GM18909 (cell line): ENCODE results near the gene DUSP1.

Source experiments
- ATAC-seq: cut with Tn5 transposase; IDR thresholded peaks from one replicate; pipeline ENCODE4 v1.9.1; 2021; ENCODE audit warnings: mild to moderate bottlenecking; ENCODE audit not compliant: unreplicated experiment, poor library complexity

Gene DUSP1

GRCh38 chr5:172782169-172783039 is 11.4 kb upstream of the DUSP1 start:
- no peak for ATAC-seq

DNA sequence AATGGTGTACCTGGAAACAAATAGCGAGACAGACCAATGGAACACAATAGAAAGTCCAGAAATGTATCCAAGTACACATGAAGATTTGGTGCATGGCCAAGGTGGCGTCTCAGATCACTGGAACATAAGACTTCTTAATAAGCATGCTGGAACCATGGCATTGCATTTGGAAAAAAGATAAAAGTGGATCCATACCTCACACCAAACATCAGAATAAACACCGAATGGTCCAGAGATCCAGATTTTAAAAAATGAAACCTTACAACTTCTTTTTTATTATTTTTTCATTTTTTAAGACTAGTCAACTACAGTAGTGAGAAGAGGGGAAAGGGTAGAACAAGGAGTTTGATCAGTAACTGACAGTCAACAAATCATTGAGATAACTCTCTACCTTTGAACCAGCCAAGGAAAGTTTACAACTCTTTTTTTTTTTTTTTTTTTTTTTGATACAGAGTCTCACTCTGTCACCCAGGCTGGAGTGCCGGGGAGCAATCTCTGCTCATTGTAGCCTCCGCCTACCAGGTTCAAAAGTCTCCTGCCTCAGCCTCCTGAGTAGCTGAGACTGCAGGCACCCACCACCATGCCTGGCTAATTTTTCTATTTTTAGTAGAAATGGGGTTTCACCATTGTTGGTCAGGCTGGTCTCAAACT is 8.8 kb upstream of the DUSP1 start:
- ATAC-seq, result no peak

DNA sequence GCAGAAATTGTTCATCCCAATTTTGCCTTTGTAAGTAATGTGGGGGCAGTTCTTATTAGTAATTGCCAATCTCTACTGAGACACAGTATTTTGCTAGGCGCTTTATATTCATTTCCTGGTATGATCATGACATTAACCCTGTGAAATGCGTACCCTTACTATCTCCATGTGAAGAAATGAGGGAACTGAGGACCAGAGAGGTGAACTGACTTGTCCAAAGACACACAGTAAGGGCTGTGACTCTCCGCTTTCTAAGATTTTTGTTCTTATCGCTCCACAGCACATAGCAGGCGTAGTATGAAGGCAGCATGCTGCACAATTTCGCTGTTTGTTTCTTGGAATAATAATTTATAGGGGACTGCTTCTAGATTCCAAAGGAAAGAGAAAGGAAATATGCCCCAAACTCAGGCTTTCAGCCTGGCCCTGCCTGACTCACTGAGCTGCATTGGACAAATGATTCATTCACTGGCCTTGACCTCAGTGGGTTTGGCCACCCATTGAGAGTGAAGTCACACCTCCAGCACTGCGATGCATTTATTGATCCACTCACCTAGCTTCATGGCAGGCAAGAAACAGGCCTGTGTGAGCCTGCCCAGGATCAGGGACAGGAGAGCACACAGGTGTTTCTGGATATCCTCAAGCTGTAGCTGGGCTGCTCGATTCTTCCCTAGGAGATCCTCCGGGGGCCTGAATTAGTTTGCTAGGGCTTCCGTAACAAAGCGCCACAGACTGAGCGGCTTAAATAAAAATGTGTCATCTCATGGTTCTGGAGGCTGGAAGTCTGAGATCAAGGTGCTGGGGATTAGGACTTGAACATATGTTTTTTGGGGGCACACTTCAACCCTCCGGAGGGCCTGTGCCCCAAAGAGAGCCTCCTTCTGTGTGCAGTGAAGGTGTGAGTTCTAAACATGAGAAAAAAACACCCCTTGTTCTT is 7.2 kb upstream of the DUSP1 start:
- ATAC-seq, result peak; percentile 33

GRCh38 chr5:172776235-172776594 is 5.2 kb upstream of the DUSP1 start:
- no peak for ATAC-seq

DNA sequence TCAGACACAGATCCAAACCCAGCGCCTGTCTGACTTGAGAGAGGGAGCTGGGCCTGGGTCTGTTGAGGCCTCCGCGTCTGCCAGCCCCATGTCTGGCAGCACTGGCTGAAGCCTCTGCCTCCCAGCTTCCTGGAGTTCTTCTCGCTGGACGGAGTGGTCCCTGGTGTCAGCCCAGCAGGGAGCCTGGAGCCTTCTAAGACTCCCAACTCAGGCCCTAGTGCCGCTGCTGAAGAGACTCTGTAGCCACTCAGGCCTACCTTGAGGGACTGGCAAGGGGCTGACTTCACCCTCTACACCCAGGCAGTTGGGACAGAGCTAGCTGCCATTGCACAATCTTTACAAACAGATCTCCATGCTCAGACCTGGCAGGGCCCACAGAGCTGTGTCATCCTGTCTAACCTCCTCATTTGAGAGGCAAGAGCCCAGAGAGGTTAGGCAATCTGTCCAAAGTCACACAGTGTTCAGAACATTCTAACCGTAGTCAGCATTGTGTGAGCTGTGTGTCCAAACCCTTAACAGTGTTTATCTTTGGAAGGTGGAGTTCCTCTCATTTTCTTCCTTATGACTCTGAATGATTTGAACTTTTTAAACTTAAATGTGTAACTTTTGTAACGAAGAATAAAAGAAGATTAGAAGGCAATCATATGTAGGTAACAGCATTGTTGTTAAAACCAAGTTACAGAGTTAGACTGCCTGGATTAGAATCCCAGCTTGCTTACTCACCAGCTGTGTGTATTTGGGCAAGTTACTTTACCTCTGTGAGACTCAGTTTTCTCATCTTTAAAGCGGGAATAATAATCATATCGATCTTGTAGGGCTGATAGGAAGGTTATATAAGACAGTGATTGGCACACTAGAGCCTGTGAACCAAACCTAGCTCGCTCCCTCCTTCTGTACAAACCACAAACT is 4.6 kb upstream of the DUSP1 start:
- ATAC-seq, result no peak

GRCh38 chr5:172774561-172775315 is 3.7 kb upstream of the DUSP1 start:
- no peak for ATAC-seq

DNA sequence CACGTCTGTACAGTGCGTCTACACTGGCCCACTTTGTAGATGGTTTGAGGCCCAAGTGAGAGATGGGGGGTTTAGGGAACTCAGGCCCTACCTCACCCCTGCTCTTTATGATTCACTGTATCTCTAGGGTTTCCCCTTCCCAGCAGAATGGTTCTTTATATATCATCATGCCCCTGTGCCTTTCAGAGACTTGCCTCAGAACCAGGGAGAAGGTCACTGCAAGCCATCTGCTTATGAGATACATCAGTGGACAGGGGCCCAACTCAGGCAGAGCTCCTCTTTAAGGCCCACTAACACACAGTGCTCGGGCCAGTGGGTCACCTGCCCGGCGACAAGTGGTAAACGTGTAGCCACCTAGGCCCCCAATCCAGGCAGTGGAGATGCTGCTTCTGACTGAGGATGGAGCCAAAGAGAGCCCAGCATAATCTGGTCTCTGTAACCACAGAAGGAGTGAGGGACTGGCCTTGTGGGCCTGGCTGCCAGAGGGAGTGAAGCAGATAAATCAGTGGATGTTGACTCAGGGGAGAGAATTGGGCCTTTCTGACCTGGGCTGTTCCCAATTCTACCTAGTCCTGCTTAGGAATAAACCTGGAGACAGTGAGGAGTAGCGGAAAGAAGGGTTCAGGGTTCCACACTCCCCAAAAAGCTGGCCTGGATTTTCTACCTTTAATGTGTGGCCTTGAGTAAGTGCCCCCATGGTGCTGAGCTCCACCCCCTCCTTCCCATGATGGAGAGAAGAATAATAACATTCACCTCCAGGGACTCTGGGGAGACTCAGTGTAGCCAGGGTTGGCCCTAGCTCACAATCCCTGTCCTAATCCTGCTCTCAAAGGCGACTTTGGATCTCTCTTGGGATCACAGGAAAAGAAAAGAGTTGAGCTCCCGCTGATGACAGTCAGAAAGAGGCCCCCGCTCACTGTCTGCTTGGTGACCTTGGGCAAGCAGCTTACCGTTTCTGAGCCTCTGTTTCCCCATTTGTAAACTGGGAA is 2.8 kb upstream of the DUSP1 start:
- ATAC-seq, result no peak

DNA sequence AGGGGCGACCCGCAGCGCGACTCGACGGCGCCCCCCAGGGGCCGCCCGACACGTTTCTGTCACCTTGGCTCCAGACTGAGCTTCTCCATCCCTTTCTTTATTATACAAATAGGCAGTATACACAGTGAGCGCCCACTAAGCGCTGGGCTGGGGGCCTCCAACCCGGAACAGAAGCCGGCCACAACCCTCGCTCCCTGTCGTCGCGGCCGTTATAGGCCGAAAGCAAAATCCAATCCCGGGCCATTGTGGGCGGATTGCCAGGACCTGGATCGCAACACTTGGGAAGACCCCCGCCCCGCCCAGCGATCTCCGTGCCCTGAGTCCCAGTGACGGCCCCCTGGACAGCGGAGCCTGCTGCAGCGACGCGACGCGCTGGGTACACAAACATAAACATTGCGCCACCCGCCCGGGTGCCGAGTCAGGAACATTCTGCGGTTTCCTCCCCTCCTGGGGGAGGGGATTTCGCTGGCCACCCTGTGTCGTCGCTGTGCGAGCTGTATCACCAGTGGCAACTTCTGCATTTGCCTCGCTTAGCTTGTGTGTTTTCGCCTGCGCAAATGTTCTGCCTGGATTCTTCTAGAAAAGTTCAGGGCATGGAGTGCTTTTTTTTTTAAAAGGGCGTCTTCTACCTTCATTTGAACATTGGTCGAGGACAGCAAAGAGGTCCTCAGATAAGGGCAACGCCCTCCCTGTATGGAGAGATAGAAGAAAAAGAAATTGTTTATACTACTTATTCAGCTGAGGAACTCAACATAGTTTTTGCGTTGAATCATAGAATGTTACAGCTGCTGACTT is 1.3 kb upstream of the DUSP1 start:
- ATAC-seq, result peak; percentile 34

- ATAC-seq, result no peak
These were observed 580 bp upstream of the DUSP1 start for GRCh38 chr5:172771439-172772111.

- no peak for ATAC-seq
These were observed 671 bp downstream of the DUSP1 start for GRCh38 chr5:172770374-172770674.

GRCh38 chr5:172769616-172770373 is 1.2 kb downstream of the DUSP1 start:
- no peak for ATAC-seq

GRCh38 chr5:172769342-172769615 is 1.7 kb downstream of the DUSP1 start:
- ATAC-seq, result no peak

DNA sequence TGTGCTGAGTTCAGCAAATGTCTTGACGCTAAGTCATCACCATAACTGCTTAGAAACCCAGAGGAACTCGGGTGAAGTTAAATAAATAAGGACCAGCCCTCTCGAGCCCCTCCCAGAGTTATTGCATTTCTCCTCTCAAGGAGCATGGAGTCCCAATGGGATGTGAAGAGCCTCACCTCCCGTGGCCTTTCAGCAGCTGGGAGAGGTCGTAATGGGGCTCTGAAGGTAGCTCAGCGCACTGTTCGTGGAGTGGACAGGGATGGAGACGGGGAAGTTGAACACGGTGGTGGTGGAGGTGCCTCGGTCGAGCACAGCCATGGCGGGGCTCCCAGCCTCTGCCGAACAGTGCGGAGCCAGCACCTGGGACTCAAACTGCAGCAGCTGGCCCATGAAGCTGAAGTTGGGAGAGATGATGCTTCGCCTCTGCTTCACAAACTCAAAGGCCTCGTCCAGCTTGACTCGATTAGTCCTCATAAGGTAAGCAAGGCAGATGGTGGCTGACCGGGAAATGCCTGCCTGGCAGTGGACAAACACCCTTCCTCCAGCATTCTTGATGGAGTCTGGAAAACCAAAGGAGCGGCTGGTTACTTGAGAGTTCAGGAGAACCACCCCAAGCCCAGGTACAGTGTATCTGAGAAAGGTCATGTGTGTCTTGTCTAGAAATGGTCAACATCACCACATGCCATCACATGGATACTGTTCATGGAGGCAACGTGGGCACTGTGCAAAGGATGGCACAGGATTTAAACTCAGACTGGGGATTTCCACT is 2.2 kb downstream of the DUSP1 start:
- no peak for ATAC-seq

GRCh38 chr5:172768098-172768572 is 2.9 kb downstream of the DUSP1 start:
- ATAC-seq, result no peak

- no peak for ATAC-seq
These were observed 4.5 kb downstream of the DUSP1 start for GRCh38 chr5:172766287-172767108.
